Thyroid gland (tissue), 4 donors: ENCODE measurements around the gene ARMCX4. TPM values are rescaled to one million over a fixed set of nuclear protein-coding genes. Genes with fewer than 3 reads are reported as not detected.
"Not testable (repeated sequence)": the region's sequence is repeated elsewhere in the genome, so short reads cannot be mapped to it uniquely, and the experiment has no call there.

Experiments
- DNase-seq, 2 donors: peaks; one replicate each; pipeline ENCODE4 v3.0.0-alpha.2; 2019
- H3K27ac ChIP-seq, 3 donors: fragments of 200-600 bp; sonication (generic); 1 replicate in 2 of 3; 2 replicates in 1 of 3; pipeline ENCODE4 v1.5.1; 2016 to 2019; ENCODE audit warnings: mild to moderate bottlenecking in 1 of 3, moderate library complexity in 1 of 3
- H3K27me3 ChIP-seq: fragments of 200-600 bp; sonication (generic); one replicate; pipeline ENCODE4 v1.5.1; 2019
- H3K36me3 ChIP-seq, 2 donors: fragments of 200-600 bp; sonication (generic); one replicate each; pipeline ENCODE4 v1.5.1; 2016 to 2019
- H3K4me1 ChIP-seq, 2 donors: fragments of 200-600 bp; sonication (generic); one replicate each; pipeline ENCODE4 v1.5.1; 2017 to 2019
- H3K4me3 ChIP-seq, 3 donors: fragments of 200-600 bp; sonication (generic); replicated peaks in 1 of 3; 1 replicate in 2 of 3; 2 replicates in 1 of 3; pipeline ENCODE4 v1.5.1; 2016; ENCODE audit warnings: mild to moderate bottlenecking in 1 of 3
- H3K9me3 ChIP-seq: fragments of 200-600 bp; sonication (generic); one replicate; pipeline ENCODE4 v1.5.1; 2017
- CTCF ChIP-seq, 6 experiments: fragments of 200-600 bp in 3 of 6; fragments of 450-650 bp in 3 of 6; sonication (generic) in 3 of 6; IDR thresholded peaks; one replicate each; pipeline ENCODE4 v1.5.1; 2016 to 2019; ENCODE audit warnings: antibody characterized with exemption in 6 of 6, mild to moderate bottlenecking in 2 of 6, inconsistent platforms in 1 of 6, moderate library complexity in 1 of 6
- POLR2A ChIP-seq, 2 donors: fragments of 450-650 bp; IDR thresholded peaks; one replicate each; pipeline ENCODE4 v1.6.1; 2017; ENCODE audit warnings: antibody characterized with exemption in 2 of 2, mild to moderate bottlenecking in 2 of 2, moderate library complexity in 1 of 2
- WGBS, 2 donors: methylation state at CpG; one replicate each; pipeline ENCODE4 v1.1.5; 2017; 5-methylcytosine and 5-hydroxymethylcytosine counted together
- intact Hi-C: fragments of 100-400 bp; cut with DNase I; formaldehyde crosslinking; loops from one replicate; pipeline ENCODE4 v1.15.1; 2023
- total RNA-seq, 4 donors: library from RNA; depleted of rRNA; stranded (reverse); fragments of >200 nt; gene quantifications; one replicate each; pipeline ENCODE4 v1.2.3, GENCODE V29; 2016

The ARMCX4 gene
- total RNA-seq, 4 donors from 2014 or later: 12.1 to 21.6 (median 15.6) TPM

DNA sequence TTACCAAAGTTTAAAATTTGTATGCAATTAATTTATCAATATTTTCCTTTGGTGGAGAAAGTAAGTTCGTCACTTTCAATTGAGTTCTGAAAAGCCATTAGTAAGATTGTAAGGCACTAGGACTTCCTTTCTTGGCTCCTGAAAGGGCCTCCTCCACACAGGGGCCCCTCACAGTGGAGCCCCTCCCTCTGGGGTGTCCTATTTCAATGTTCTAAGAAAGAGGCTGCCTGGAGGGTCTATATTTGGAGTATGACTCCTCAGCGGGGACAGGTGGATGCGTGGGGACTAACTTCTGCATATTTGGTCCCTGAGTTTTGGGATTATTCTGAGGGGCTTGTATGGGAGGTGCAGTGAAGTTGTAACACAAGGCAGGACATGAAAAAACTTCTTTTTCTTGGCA is 1.6 kb upstream of the ARMCX4 start:
- no peaks in the 10 kb centered on the region for H3K36me3 ChIP-seq
- intact Hi-C loops: no loop called here
- 54 to 60% methylated on average over 3 of the region's 3 CpGs for WGBS, 2 donors
- TF ChIP-seq CTCF (IDR thresholded peaks at IDR 0.05) (no peak), POLR2A (IDR thresholded peaks at IDR 0.05) (no peak)
- H3K27me3 ChIP-seq: no peaks in the 10 kb centered on the region
- H3K4me3 ChIP-seq: no peak overlapping the region
- no peaks in the 10 kb centered on the region for H3K9me3 ChIP-seq
- DNase-seq: no peak
- no peak overlapping the region for H3K27ac ChIP-seq
- no peaks in the 10 kb centered on the region for H3K4me1 ChIP-seq

DNA sequence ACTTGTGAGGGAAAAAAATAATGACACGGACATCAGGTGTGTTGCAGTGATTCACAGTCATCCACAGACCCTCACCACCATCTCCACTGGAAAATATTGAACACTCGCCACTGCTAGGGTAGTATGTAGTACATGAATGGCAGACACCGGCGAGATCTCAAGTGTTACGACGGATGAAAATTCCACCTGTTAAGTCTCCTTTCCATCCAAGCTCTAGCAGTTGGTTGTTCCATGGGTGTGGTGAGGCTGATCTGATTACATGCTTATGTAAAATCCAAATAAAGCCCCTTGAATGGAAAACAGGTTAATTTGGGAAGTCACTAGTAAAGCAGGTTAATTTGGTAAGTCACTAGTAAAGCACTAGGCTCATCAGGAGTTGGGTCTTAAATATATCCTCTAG is 1.1 kb upstream of the ARMCX4 start:
- H3K4me1 ChIP-seq: no peaks in the 10 kb centered on the region
- DNase-seq: no peak
- H3K9me3 ChIP-seq: no peaks in the 10 kb centered on the region
- intact Hi-C loops: no loop called here
- 92 to 97% methylated on average over 6 of the region's 6 CpGs for WGBS, 2 donors
- H3K27me3 ChIP-seq: no peaks in the 10 kb centered on the region
- no peak for TF ChIP-seq CTCF (IDR thresholded peaks at IDR 0.05)
- TF ChIP-seq POLR2A (IDR thresholded peaks at IDR 0.05): no peak
- no peak overlapping the region for H3K27ac ChIP-seq
- no peak overlapping the region for H3K4me3 ChIP-seq
- H3K36me3 ChIP-seq: no peaks in the 10 kb centered on the region

DNA sequence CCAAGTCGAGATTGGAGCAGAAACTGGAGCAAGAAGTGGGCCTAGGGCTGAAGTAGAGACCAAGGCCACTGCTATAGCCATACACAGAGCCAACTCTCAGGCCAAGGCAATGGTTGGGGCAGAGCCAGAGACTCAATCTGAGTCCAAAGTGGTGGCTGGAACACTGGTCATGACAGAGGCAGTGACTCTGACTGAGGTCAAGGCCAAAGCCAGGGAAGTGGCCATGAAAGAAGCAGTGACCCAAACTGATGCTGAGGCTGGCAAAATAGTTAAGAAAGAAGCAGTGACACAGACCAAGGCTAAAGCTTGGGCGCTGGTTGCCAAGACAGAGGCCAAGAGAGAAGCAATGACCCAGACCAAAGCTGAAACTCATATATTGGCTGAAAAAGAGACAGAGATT is 3.5 kb downstream of the ARMCX4 start:
- intact Hi-C loops: no loop called here
- Histone ChIP-seq H3K9me3 (no peaks in the 10 kb centered on the region), H3K4me1 (no peaks in the 10 kb centered on the region), H3K36me3 (no peaks in the 10 kb centered on the region), H3K27ac (no peak overlapping the region), H3K4me3 (no peak overlapping the region), H3K27me3 (no peaks in the 10 kb centered on the region)
- WGBS, 2 donors: 95 to 100% methylated on average over 1 of the region's 2 CpGs
- DNase-seq: no peak
- TF ChIP-seq CTCF (IDR thresholded peaks at IDR 0.05): no peak
- no peak for TF ChIP-seq POLR2A (IDR thresholded peaks at IDR 0.05)

GRCh38 chrX:101491943-101492342 is 6.7 kb downstream of the ARMCX4 start:
- Histone ChIP-seq H3K4me3 (no peak overlapping the region), H3K36me3 (no peaks in the 10 kb centered on the region), H3K4me1 (no peaks in the 10 kb centered on the region), H3K27me3 (no peaks in the 10 kb centered on the region), H3K27ac (no peak overlapping the region), H3K9me3 (no peaks in the 10 kb centered on the region)
- 97% methylated on average over 3 of the region's 4 CpGs; no CpG with 5 or more reads in 1 of the 2 donors for WGBS, 2 donors
- no peak for TF ChIP-seq POLR2A (IDR thresholded peaks at IDR 0.05)
- no peak for TF ChIP-seq CTCF (IDR thresholded peaks at IDR 0.05)
- intact Hi-C loops: no loop called here
- DNase-seq: no peak

DNA sequence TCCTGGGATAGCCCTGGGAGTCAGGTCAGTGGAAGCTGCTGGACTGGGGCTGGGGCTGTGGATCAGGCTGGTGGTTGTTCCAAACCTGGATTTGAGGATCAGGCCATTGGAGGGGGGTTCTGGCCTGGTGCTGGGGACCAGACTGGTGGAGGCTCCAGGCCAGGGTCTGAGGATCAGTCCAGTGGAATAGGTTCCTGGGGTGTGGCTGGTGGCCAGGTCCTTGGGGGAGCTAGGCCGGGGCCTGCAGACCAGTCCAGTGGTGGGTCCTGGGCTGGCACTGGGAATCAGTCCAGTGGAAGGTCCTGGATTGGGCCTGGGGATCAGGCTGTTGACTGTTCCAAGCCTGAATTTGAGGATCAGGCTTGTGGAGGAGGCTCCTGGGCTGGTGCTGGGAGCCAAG is 8.0 kb downstream of the ARMCX4 start:
- Histone ChIP-seq H3K4me1 (no peaks in the 10 kb centered on the region), H3K27me3 (no peaks in the 10 kb centered on the region), H3K9me3 (no peaks in the 10 kb centered on the region), H3K36me3 (no peaks in the 10 kb centered on the region), H3K27ac (no peak overlapping the region), H3K4me3 (no peak overlapping the region)
- intact Hi-C loops: no loop called here
- DNase-seq: no peak
- TF ChIP-seq CTCF (IDR thresholded peaks at IDR 0.05): no peak
- no peak for TF ChIP-seq POLR2A (IDR thresholded peaks at IDR 0.05)
- no CpG with 5 or more reads among the region's 1 CpG for WGBS, 2 donors

DNA sequence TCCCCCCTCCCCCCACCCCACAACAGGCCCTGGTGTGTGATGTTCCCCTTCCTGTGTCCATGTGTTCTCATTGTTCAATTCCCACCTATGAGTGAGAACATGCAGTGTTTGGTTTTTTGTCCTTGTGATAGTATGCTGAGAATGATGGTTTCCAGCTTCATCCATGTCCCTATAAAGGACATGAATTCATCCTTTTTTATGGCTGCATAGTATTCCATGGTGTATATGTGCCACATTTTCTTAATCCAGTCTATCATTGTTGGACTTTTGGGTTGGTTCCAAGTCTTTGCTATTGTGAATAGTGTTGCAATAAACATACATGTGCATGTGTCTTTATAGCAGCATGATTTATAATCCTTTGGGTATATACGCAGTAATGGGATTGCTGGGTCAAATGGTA is 17.7 kb downstream of the ARMCX4 start:
- H3K27me3 ChIP-seq, H3K4me1 ChIP-seq, intact Hi-C loops, DNase-seq, H3K27ac ChIP-seq, H3K4me3 ChIP-seq, H3K36me3 ChIP-seq, H3K9me3 ChIP-seq: not testable (repeated sequence)
- WGBS, 2 donors: 100% methylated on average over 1 of the region's 1 CpG; no CpG with 5 or more reads in 1 of the 2 donors
